CD4-positive, alpha-beta T cell treated with Interleukin-4 for 4 hours (primary cell): ENCODE measurements around the gene VSIG8.

Experiments
- DNase-seq: peaks from one replicate; pipeline ENCODE4 v3.0.0-alpha.2; 2020

VSIG8 gene

DNA sequence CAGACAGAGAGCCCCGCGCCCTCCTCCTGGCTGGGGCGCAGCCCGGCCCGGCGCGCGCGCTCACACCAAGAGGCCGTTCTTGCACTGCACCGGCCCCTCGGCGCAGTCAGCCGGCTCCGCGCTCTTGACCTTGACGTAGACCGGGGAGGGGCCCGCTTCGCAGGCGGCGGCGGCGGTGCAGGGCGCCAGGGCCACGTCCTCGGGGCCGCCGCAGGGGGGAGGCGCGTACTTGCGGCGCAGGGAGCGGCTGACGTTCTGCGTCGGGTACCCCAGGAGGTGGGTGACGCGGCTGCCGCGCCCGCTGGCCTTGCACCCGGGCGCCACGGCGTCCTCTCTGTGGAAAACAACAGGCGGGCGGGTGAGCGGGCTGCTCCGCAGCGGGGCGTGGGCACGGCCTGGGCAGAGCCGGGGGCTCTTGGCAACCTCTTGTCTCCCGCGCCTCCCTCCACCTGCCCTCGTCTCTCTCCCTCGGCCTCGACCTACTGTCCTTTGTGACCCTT is 7.7 kb downstream of the VSIG8 start:
- DNase-seq, result peak; percentile 78

DNA sequence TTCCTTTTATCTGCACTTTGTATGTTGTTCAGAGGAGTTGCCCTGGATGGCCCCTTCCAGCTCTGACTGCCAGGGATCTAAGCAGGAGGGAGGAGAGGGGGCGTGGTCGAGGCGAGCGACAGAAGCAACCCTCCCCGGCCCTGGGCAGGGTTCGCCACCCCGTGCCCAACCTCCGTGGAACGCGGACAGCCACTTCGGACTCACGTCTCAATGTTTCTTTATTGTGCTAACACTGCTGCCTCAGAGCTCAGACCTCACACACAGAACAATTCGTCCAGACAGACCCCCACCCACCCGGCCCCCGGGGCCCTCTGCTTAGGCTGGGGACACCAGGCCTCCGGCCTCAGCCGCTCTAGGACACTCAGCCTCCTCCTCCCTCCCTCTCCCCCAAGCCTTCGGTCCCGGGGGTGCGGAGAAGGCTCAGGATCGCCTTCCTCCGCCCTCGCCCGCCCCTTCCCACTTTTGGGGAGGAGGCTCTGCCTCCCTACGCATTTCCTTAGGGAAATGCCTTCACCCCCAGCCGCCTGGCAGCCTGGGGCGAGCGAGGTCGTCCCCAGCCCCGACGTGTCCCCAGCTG is 8.3 kb downstream of the VSIG8 start:
- no peak for DNase-seq

DNA sequence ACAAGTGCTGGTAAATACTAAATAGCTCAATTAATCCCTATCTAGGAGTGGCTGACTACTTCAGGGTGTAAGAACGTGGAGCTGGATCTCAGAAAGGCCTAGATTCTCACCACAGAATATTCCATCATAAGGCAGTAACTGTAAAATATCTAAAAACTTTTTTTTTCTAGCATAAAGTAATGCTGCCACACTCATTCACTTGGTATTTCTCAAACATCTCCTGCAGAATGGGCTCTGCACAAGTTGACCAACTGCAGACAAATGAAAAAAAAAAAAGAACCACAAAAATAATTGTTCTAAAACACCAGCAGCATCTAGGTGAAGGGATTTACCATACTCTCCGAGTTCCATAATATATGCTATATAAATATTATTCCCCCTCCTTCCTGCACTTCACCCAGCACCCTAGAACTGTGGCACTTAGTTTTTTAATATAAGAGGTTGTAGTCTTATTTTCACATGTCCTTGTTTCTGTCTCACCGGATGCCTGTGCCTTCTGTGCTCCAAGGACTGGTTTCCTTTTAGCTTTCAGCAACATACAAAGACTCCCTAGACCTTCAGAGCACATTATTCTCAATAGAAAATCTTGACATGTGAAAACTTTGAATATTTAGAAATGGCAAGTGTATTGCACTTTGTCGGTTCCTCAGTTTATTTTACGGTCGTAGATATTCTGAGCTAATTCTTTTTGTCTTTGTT is 8.9 kb downstream of the VSIG8 start:
- DNase-seq, result no peak

DNA sequence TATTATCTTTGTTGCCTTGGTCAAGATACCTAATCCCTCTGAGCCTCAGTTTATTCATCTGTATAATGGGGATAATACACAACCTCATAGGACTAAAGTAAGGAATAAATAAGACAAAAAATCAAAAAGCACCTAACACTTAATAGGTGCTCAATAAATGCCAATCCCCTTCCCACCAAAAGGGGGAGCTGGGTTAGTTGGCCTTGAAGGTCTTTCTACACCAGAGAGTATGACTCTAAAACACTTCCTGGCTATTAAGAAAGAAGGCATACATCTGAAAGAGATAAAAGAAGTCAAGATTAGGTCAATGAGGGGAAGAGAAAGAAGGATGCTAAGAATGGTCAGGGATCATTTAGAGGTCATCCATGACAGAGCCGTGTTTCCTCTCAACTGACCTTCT is 11.1 kb downstream of the VSIG8 start:
- DNase-seq, result peak; percentile 22

DNA sequence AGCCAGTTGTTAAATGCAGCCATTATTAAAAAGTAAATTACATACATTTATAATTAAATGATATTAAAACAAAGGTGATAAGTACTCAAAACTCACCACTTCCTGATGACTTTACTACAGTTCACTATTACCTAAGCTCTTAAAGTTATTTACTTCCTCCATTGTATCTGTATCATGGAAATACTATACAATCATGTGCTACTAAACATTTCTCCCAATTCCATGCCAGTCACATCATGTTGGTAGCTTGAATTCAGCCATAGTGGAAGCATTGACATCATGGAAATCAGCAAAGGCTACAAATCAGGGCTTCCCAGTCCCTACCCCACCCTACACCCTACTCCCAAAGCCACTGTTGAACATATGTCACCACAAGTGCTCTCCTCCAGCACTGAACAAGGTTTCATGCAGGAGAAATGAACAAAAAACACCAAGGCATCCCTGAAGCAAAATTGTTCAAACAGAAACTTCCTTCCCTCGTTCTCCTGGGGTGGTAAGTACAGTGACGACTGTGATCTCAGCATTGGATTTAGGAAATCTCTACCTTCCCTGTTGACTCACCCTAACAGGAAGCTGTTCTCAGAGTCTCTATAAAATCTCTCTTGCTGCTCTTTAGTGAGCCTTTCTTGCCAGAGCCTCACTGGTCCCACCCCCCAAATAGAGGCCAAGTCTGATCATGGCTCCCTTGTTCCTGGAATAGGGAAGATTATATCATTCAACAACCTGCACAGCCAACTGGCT is 12.7 kb downstream of the VSIG8 start:
- DNase-seq, result no peak

DNA sequence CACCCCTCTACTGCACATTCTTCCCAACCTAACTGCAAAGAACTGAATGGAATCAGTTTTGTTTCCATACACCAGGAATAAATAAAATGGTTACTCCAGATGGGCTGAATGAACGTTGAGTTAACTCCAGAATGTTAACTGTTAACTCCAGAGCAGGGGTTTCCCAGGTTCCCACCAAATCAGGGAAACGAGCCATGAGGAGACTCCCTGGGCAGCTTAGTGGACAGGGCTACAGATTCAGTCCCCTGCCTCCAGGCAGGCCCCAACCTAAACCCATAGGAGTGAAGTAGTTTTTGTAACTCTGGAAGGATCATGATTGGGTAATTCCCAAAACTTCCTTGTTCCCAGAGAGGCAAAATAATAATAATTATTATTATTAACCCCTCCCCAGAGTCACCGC is 14.1 kb downstream of the VSIG8 start:
- no peak for DNase-seq

DNA sequence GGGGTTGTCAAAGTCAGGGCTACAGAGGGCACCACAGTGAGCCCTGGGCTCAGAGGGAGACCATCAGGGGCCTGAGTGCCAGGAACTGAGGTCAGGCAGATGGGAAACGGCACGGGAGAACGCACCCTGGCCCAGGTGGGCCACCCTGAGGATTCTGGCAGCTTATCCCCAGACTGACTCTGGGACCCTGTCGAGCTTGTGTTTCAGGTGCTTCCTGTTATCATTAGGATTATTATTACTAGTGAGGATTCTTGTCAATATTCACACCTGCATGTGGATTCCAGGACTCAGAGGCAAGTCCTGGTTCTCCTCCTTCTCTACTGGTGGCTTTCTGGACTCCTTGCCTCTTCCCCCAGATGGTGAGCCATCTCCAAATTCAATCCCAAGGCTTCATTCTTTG is 15.2 kb downstream of the VSIG8 start:
- no peak for DNase-seq

DNA sequence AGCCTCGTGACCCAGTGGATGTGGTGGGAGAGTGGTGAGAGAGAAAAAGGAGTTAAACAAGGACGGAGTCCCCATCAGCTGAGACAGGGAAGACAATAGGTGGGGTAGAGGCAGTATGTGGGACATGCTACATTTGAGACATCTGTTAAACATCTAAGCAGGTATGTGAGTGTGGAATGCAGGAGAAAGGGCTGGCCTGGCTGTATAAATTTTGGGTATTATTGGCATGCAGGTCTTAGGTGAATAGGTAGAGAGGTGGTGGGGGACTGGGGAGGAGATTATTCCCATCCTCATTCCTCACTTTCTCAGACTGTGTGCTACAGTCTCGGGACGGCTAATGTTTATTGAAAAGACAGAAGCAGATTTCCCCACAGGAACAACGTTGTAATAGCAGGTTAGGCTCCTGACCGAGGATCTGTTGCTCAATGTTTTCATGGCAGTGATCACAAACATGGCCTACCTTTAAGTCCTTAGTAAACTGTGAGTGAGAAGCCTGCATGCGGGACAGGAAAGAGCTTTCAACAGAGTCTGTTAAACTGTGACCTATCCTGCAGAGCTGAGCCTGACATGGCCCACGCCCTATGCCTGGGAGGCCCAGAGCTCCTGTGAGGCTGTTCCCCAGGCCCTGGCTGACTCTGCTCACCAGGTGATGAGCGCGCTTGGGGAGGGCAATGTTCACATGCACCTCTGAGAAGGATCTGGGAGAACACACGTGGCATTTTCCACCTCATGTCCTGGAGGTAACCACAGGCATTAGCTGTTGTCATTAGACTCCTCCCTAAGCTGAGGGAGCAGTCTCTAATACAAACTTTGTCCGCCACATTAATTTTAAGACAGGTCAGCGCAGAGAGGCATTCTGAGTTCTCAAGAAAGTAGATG is 16.5 kb downstream of the VSIG8 start:
- no peak for DNase-seq

DNA sequence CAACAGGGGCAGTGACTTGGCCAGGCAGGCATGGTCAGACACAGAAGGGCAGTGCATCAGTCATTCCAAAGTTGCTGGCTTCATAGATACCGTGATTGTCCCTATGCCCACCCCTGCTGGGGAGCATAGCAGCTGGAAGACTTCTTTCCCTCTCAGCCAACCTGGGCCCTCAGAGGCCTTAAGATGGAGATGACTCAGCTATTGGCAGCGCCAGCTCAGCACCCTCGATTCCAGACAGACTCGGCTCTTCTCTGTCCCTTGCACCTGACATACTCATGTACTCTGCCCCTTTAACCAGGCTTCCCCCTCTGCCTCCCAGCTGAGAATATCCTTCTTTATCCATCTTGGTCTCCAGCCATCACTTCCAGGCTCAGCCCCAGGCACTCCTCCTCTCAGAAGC is 19.0 kb downstream of the VSIG8 start:
- no peak for DNase-seq

DNA sequence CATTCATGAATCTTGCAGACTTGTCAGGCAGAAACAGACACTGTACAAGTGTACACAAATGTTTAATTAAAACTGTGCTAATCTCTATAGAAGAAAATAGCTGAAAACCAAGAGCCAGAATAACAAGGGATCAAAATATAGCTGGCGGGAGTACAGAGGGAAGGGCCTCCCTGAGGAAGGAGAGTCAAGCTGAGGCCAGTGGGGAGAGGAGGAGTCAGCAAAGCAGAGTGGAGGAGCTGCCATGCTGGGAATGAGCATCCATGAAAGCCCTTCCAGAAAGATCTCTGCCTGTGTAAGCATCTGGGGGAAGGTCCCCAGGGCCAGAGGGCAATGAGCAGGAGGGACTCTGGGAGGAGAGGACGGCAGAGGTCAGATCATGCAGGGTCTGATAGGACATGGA is 20.7 kb downstream of the VSIG8 start:
- DNase-seq, result no peak

DNA sequence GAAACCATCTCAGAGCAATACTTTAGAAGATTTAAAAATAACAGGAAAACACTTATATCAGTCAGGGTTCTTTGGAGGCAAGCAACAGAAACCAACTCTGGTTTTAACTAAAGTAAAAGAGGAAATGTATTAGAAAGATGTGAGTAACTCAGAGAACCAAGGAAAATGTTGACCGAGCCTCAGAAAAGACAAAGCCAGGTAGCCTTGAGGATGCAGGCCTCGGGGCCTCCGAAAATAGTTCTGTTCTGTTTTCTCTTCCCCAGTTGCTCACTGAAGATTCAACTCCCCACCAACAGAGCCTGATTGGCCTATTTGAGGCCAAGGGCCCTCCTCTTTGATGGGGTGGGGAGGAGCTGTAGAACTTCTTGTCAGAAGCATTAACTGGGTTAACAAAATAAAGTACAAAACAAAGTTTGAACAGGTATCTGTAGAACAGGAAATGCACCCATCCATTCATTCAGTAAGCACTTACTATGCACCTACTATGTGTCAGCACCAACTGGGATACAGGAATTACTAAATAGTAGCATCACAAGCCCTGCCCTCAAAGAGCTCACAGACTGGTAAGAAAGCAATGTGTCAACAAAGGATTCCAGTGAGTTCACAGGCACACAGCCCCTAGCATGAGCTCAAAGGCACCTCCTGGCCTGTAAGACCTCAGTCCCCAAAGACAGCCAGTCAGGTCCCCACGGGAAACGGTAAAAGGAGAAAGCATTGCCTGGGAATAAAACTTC is 23.2 kb downstream of the VSIG8 start:
- DNase-seq, result no peak

DNA sequence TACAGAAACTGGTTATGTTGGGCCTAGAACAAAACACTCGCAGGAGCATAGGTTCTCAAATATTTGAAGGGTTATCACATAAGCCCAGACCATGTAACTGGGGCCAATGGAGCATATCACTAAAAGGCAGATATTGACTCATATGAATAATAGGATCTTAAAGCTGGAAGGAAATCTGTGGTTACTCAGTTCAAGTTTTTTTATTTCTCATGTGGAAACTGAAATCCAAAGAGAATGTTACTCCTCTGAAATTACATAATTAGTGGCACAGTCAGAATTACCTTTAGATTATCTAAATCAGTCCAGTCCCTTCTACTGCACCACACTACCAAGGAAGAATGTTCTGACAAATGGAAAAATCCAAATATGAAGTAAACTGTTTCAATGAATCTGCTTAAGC is 23.7 kb downstream of the VSIG8 start:
- no peak for DNase-seq

DNA sequence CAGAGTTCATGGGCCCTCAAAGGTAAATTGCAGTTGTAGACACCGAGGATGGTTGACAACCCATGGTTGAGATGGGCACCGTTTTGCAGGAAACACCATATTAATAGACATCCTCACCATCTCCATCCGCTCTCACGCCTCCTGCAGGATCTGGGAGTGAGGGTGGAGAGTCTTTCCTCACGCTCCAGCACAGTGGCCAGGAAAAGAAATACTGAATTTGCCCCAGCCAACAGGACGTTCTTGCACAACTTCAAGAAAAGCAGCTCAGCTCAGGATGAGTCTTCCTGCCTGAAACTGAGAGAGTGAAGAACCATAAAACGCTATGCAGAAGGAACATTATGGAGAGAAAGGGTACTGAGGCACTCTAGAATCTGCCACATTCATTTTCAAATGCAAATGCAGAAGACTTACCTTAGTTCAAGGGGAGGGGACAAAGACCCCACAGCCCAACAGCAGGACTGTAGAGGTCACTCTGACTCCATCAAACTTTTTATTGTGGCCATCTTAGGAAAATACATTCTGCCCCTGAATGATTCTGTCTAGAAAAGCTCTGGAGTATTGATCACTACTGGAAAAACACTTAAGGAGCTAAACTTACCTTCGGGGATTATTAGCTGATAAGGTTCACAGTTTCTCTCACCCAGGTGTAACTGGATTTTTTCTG is 26.5 kb downstream of the VSIG8 start:
- DNase-seq, result no peak

DNA sequence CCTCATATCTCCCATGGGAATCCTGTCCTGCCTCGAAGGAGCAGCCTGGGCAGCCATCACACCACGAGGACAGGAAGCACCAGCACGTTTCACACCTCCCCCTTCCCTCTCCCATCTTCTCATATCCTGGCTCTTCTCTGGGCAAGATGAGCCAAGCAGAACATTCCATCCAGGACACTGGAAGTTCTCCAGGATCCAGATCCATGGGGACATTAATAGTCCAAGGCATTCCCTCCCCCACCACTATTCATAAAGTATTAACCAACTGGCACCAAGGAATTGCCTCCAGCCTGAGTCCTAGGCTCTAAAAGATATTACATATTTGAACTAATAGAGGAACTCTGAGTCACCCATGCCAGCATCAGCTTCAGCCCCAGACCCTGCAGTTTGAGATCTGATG is 27.1 kb downstream of the VSIG8 start:
- DNase-seq, result no peak

DNA sequence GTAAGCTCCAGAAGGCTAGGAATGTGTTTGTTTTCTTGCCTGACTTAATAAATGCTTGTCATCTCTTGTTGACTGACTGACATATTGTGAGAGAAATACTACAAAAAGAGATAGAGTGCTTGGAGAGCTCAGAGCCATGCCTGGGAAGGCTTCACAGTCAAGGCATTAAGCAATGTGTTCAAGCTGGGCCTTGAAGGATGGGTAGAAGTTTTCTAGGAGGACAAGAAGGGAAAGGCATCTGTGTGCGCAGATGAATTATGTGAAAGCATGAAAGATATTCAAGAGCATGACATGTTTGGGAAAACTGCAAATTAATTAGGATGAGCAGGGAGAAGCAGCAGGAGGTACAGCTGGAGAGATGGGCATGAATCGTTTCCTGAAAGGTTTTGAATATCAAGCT is 30.1 kb downstream of the VSIG8 start:
- no peak for DNase-seq

DNA sequence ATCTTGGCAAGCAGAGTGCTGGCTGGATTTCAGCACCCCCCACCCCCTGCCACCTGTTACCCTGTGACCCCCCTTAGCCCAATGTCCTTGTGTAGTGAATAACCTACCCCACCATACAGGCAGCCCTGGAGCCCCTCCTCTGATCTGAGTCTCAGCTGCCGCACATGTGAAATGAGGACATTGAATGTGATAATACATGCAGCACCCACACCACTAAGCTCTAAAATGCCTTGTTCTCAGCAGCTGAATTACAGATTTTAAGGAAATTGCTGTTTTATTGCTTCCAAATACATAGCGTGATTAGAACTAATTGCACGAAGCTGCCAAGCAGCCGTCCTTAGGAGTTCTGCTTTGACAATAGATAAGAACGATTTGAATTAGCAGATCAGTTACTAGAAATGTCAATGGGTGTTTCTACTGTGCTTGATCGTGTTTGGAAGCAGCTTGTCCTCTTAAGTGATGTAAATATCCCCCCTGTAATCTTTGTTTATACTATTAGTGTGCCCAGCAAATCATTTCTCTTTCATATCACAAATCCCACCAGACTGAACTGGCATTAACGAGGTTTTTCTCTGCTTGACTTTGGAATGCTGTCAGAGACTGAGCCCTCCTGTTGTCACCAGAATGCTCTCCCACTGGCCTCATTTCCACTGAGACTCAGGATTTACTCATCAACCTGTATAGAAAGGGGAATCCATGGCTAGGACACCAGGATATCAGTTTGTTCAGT is 30.9 kb downstream of the VSIG8 start:
- DNase-seq, result no peak

DNA sequence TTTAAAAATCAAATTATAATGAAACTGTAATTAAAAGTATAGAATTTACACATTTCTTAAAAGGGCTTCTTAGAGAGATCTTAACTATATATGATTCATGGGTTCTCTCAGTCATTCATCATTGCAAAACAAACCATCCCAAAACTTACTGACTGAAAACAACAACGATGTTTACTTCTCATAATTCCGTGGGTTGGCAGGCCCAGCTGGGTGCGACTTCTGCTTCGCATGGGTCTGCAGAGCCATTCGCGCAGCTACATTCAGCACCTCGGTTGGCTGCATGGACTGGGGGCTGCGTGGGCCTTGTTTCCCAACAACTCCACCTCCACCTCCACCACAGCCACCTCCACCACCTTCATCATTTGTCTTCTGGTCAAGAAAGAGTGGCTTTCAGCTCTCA is 31.7 kb downstream of the VSIG8 start:
- no peak for DNase-seq

DNA sequence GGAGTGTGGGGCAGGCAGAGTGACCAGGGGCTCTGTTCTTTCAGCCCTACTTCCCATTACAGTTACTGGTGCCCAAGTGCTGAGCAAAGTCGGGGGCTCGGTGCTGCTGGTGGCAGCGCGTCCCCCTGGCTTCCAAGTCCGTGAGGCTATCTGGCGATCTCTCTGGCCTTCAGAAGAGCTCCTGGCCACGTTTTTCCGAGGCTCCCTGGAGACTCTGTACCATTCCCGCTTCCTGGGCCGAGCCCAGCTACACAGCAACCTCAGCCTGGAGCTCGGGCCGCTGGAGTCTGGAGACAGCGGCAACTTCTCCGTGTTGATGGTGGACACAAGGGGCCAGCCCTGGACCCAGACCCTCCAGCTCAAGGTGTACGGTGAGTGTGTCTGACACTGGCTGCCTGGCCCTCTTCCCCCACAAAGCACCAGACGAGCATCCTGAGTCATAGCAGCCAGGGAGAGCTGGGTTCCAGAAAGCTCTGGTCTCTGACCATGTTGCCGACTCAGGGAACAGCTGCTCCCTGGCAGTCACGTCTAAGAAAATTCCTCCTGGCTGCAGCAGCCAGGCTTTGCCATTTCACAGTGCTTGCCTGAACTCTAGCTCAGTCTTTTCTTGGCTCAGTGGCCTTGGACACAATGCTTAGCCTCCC is 32.5 kb downstream of the VSIG8 start:
- DNase-seq, result no peak

DNA sequence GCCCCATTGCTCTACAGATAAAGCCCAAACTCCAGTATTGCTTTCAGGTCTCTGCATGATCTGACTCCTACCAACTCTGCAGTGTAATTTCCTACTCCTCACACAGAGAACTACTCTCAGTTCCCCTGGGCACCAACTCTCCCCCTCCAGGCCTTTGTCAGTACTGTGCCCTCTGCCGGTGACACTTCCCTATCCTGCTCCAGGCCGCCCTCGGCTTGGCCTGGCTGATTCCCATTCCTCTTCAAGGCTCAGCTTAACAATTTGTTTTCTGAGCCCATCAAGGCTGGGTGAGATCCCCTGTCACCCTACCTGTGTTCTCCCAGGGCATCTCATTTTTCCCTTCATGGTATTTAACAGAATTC is 33.2 kb downstream of the VSIG8 start:
- DNase-seq, result peak; percentile 13

DNA sequence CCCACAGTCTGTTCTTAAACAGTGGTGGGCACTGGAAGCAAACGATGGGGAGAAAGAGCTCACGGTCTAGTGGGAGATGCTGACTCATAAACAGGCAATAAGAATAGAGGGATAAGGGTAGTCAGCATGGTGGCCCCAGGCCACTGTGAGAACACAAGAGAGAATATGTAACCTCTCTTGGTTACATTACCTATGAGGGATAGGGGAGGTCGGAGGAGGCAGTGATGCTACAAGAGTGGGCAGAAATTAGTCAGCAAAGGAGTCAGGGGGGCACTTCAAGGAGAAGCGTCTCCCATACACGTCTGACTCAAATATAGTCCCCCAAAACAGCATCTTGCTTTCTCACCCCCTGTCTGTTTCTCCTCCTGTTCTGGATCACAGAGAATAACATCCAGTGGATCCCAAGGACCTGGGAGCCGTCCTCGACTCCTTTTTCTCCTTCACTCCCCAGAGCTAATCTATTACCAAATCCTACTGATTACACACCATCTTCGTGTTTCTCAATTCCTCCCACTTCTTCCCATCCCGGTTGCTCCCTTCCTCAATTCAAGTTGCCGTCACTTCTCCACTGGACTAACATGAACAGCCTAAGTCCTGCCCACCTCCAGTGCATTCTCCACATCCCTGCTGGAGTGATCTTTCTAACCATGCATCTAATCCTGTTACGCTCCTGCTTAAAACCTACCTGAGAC is 33.7 kb downstream of the VSIG8 start:
- no peak for DNase-seq
